ENCODE measurements around the gene FAM151B.
A peak's percentile ranks its signal among the peaks of the same experiment; 100 is the strongest.

Gene FAM151B

DNA sequence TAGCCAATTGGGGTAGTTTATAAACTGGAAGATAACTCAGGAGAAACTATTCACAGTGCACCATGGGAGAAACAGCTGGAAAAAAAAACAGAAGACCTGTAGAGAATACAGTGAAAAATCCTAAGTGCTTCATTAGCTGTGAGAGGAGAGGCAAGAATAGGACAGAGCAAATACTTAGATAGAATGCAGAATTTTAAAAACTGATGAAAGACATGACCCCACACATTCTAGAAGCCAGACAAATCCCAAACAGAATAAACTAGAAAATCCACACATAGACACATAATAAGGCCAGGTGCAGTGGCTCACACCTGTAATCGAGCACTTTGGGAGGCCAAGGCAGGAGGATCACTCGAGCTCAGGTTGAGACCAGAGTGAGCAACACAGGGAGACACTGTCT is 7.5 kb upstream of the FAM151B start:
- no peak for DNase-seq (ENCODE audit: extremely low read depth, insufficient read length)
- Histone ChIP-seq H3K4me3 (replicated peaks; ENCODE audit: low read depth, low read length) (no peak overlapping the region), H3K27me3 (replicated peaks; ENCODE audit: control insufficient read depth, insufficient read depth, low read length) (no peaks in the 10 kb centered on the region), H3K36me3 (ENCODE audit: control insufficient read depth, insufficient read depth, low read length) (no peaks in the 10 kb centered on the region)
- TF ChIP-seq, protein P1, sequence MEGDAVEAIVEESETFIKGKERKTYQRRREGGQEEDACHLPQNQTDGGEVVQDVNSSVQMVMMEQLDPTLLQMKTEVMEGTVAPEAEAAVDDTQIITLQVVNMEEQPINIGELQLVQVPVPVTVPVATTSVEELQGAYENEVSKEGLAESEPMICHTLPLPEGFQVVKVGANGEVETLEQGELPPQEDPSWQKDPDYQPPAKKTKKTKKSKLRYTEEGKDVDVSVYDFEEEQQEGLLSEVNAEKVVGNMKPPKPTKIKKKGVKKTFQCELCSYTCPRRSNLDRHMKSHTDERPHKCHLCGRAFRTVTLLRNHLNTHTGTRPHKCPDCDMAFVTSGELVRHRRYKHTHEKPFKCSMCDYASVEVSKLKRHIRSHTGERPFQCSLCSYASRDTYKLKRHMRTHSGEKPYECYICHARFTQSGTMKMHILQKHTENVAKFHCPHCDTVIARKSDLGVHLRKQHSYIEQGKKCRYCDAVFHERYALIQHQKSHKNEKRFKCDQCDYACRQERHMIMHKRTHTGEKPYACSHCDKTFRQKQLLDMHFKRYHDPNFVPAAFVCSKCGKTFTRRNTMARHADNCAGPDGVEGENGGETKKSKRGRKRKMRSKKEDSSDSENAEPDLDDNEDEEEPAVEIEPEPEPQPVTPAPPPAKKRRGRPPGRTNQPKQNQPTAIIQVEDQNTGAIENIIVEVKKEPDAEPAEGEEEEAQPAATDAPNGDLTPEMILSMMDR (IDR thresholded peaks at IDR 0.05; ENCODE audit: insufficient read depth, low read length, poor library complexity, severe bottlenecking): no peak

DNA sequence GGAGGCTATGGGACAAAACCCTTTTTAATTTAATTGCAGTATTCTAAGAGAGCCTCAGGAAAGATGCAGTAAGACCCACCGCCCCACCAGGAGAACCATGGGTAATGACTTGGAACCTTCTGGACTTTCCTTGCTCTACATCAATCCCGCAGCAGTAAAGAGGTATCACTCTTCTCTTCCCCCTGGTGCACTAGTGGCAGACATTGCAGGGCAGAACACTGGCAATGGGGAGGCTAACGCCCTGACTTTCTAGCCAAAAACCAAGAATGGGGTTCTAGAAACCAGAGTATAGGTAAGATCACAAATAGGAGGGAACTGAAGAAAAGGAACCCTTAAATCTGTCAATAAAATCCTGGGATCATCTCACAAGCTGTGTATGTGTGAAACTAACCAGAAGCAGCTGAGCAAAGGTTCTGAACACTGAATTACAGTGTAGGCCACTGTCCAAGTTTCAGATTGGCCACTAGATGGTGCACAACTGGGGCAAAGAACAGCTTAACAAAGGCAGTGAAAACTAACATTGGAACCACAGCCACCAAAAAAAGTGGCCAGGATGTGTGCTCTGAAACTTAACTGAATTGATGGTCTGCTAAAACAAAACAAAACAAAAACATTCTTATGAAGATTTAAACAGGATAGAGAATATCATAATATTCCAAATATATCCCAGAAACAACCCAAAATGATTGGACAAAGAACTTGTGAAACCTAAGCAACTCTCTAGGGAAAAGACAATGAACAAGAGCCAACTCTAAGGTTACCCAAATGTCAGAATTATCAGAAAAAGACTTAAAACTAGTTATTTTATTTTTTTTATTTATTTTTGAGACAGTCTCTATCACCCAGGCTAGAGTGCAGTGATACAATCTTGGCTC is 6.6 kb upstream of the FAM151B start:
- TF ChIP-seq, protein P1 (IDR thresholded peaks at IDR 0.05; ENCODE audit: insufficient read depth, low read length, poor library complexity, severe bottlenecking): peak; percentile 80
- H3K4me3 ChIP-seq (replicated peaks; ENCODE audit: low read depth, low read length): no peak overlapping the region
- DNase-seq (ENCODE audit: extremely low read depth, insufficient read length): no peak
- no peaks in the 10 kb centered on the region for H3K36me3 ChIP-seq (ENCODE audit: control insufficient read depth, insufficient read depth, low read length)
- no peaks in the 10 kb centered on the region for H3K27me3 ChIP-seq (replicated peaks; ENCODE audit: control insufficient read depth, insufficient read depth, low read length)

DNA sequence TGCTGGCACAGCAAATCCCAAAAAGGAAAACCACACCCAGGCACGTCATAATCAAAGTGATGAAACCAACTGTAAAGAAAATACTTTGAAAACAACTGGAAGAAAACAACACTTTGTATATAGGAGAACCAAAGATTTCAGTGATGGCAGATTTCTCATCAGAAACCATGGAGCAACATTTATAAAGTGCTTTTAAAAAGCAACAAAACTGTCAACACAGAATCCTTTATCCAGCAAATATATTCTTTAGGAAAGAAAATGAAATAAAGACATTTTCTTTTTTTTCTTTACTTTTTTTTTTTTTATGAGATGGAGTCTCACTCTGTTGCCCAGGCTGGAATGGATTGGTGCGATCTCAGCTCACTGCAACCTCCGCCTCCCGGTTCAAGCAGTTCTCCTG is 5.3 kb upstream of the FAM151B start:
- DNase-seq (ENCODE audit: extremely low read depth, insufficient read length): no peak
- Histone ChIP-seq H3K27me3 (replicated peaks; ENCODE audit: control insufficient read depth, insufficient read depth, low read length) (no peaks in the 10 kb centered on the region), H3K36me3 (ENCODE audit: control insufficient read depth, insufficient read depth, low read length) (no peaks in the 10 kb centered on the region), H3K4me3 (replicated peaks; ENCODE audit: low read depth, low read length) (no peak overlapping the region)
- TF ChIP-seq, protein P1 (IDR thresholded peaks at IDR 0.05; ENCODE audit: insufficient read depth, low read length, poor library complexity, severe bottlenecking): no peak

DNA sequence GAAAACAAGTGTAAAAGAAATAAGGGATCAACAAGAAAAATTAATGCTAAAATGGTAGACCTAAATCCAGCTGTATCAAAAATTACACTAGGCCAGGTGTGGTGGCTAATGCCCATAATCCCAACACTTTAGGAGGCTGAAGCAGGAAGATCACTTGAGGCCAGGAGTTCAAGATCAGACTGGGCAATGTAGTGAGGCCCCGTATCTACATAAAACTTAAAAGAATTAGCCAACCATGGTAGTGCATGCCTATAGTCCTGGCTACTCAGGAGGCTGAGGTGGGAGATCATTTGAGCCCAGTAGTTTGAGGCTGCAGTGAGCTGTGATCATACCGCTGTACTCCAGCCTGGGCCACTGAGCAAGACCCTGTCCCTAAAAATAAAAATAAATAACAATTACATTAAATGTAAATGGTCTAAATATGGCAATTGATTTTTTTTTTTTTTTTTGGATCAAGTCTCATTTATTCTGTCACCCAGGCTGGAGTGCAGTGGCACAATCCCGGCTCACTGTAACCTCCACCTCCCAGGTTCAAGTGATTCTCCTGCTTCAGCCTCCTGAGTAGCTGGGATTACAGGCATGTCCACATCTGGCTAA is 4.2 kb upstream of the FAM151B start:
- TF ChIP-seq, protein P1 (IDR thresholded peaks at IDR 0.05; ENCODE audit: insufficient read depth, low read length, poor library complexity, severe bottlenecking): no peak
- no peak overlapping the region for H3K4me3 ChIP-seq (replicated peaks; ENCODE audit: low read depth, low read length)
- no peaks in the 10 kb centered on the region for H3K27me3 ChIP-seq (replicated peaks; ENCODE audit: control insufficient read depth, insufficient read depth, low read length)
- no peak for DNase-seq (ENCODE audit: extremely low read depth, insufficient read length)
- H3K36me3 ChIP-seq (ENCODE audit: control insufficient read depth, insufficient read depth, low read length): no peaks in the 10 kb centered on the region

DNA sequence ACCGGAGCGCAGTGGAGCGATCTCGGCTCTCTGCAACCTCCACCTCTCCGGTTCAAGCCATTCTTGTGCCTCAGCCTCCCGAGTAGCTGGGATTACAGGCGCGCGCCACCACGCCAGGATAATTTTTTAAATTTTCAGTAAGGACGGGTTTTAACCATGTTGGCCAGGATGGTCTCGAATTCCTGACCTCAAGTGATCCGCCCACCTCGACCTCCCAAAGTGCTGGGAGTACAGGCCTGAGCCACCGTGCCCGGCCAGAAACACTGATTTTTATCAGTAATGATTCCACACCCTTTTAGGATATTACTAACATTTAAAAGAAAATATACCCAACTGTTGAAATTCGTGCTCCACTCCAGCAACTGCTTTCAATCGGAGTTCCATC is 464 bp upstream of the FAM151B start:
- no peak for DNase-seq (ENCODE audit: extremely low read depth, insufficient read length)
- H3K27me3 ChIP-seq (replicated peaks; ENCODE audit: control insufficient read depth, insufficient read depth, low read length): no peaks in the 10 kb centered on the region
- TF ChIP-seq, protein P1 (IDR thresholded peaks at IDR 0.05; ENCODE audit: insufficient read depth, low read length, poor library complexity, severe bottlenecking): no peak
- H3K36me3 ChIP-seq (ENCODE audit: control insufficient read depth, insufficient read depth, low read length): no peaks in the 10 kb centered on the region
- H3K4me3 ChIP-seq (replicated peaks; ENCODE audit: low read depth, low read length): peak overlapping the region; percentile 59

Data from GM06990 (cell line).